Hypothalamus (tissue), 51 donors: ENCODE measurements around the gene DNAH7.

ENCODE experiments used
- DNase-seq, 51 donors: peaks; one replicate each; lab custom pipeline; 2025; lab: John Stamatoyannopoulos, UW

Gene DNAH7

GRCh38 chr2:195879153-195879552 is 189.5 kb downstream of the DNAH7 start:
- DNase-seq: no peak

GRCh38 chr2:195871326-195871725 is 197.3 kb downstream of the DNAH7 start:
- no peak for DNase-seq

- no peak for DNase-seq
These were observed 204.3 kb downstream of the DNAH7 start for GRCh38 chr2:195864316-195864715.

GRCh38 chr2:195863564-195863963 is 205.1 kb downstream of the DNAH7 start:
- no peak for DNase-seq

GRCh38 chr2:195863121-195863520 is 205.5 kb downstream of the DNAH7 start:
- DNase-seq: no peak

GRCh38 chr2:195861821-195862220 is 206.8 kb downstream of the DNAH7 start:
- no peak for DNase-seq

GRCh38 chr2:195859513-195859912 is 209.1 kb downstream of the DNAH7 start:
- no peak for DNase-seq

- no peak for DNase-seq
These were observed 211.5 kb downstream of the DNAH7 start for GRCh38 chr2:195857132-195857531.

- no peak for DNase-seq
These were observed 217.9 kb downstream of the DNAH7 start for GRCh38 chr2:195850764-195851163.

GRCh38 chr2:195848119-195848899 is 220.3 kb downstream of the DNAH7 start:
- DNase-seq: no peak

- no peak for DNase-seq
These were observed 225.7 kb downstream of the DNAH7 start for GRCh38 chr2:195842932-195843331.

GRCh38 chr2:195838002-195838401 is 230.6 kb downstream of the DNAH7 start:
- DNase-seq: no peak

- no peak for DNase-seq
These were observed 232.6 kb downstream of the DNAH7 start for GRCh38 chr2:195836002-195836401.

GRCh38 chr2:195834836-195835235 is 233.8 kb downstream of the DNAH7 start:
- DNase-seq: no peak

- DNase-seq: no peak
These were observed 237.4 kb downstream of the DNAH7 start for GRCh38 chr2:195830968-195831950.

GRCh38 chr2:195824478-195824877 is 244.2 kb downstream of the DNAH7 start:
- DNase-seq: no peak

- no peak for DNase-seq
These were observed 245.4 kb downstream of the DNAH7 start for GRCh38 chr2:195823206-195823605.

GRCh38 chr2:195821566-195821932 is 247.1 kb downstream of the DNAH7 start:
- no peak for DNase-seq

GRCh38 chr2:195820867-195821565 is 247.6 kb downstream of the DNAH7 start:
- DNase-seq: no peak

GRCh38 chr2:195820373-195820772 is 248.3 kb downstream of the DNAH7 start:
- no peak for DNase-seq

- DNase-seq: no peak
These were observed 249.4 kb downstream of the DNAH7 start for GRCh38 chr2:195819276-195819675.
